Measurements from ENCODE around the gene DFFB. TPM values are rescaled to one million over a fixed set of nuclear protein-coding genes. Genes with fewer than 3 reads are reported as not detected.

Gene DFFB
- total RNA-seq, 1 donor from 2014 or later = 45.4 TPM

- no peak for TF ChIP-seq CTCF (IDR thresholded peaks at IDR 0.05)
- intact Hi-C loops (cut with DNase I) = loop anchor here (5.0 kb wide), 2 partner anchors 105 to 1315 kb away; partner anchors contain the start of genes LRRC47 and PRXL2B
- H3K36me3 ChIP-seq = no peaks in the 10 kb centered on the region
- H3K27me3 ChIP-seq = no peaks in the 10 kb centered on the region
- H3K27ac ChIP-seq = no peak overlapping the region
- H3K4me1 ChIP-seq = peaks cover 3 to 7% of the 10 kb centered on the region in 2 donors
- DNase-seq (ENCODE audit: low spot score in 2 of 2) = no peak
- no peaks in the 10 kb centered on the region for H3K9me3 ChIP-seq
- H3K4me3 ChIP-seq = no peak overlapping the region
These were observed 44.8 kb downstream of the DFFB start for GRCh38 chr1:3902111-3902511.

DNA sequence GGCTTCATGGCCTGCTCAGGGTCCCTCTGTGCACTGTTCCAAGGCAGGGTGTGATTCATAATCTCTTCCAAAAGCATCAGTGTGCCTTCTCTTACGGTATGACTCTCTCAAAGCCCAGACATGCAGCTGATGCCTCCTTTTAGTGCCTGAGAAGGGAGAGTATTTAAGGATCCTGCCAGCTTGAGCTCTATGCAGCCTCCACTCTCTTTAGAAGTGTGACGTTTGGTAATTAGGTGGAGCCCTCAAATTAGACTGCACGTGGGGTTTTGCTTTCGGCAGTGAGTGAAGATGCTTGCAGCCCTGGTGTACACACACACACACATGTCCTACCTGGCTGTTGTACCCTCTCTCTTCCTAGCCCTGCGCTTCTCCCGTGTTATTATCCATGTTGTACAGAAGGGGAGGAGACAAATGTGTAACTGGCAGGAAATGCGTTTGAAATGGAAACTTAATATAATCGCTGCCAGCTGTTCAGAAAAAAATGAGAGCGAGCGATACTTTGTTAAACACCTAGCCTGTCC, 45.4 kb downstream of the DFFB start:
- Histone ChIP-seq H3K4me3 (no peak overlapping the region), H3K4me1 (peaks cover 3 to 7% of the 10 kb centered on the region in 2 donors), H3K36me3 (no peaks in the 10 kb centered on the region), H3K9me3 (no peaks in the 10 kb centered on the region), H3K27me3 (no peaks in the 10 kb centered on the region), H3K27ac (no peak overlapping the region)
- no peak for DNase-seq (ENCODE audit: low spot score in 2 of 2)
- TF ChIP-seq CTCF (IDR thresholded peaks at IDR 0.05) = no peak
- intact Hi-C loops (cut with DNase I) = loop anchor here (5.0 kb wide), 2 partner anchors 105 to 1315 kb away; partner anchors contain the start of genes LRRC47 and PRXL2B

GRCh38 chr1:3903141-3904005, 46.1 kb downstream of the DFFB start:
- Histone ChIP-seq H3K27me3 (no peaks in the 10 kb centered on the region), H3K27ac (no peak overlapping the region), H3K4me3 (no peak overlapping the region), H3K9me3 (no peaks in the 10 kb centered on the region), H3K36me3 (no peaks in the 10 kb centered on the region), H3K4me1 (peaks cover 3 to 7% of the 10 kb centered on the region in 2 donors)
- no peak for TF ChIP-seq CTCF (IDR thresholded peaks at IDR 0.05)
- intact Hi-C loops (cut with DNase I) = loop anchor here (5.0 kb wide), 2 partner anchors 106 to 1316 kb away; partner anchors contain the start of genes LRRC47 and PRXL2B
- no peak for DNase-seq (ENCODE audit: low spot score in 2 of 2)

- H3K36me3 ChIP-seq = no peaks in the 10 kb centered on the region
- no peak overlapping the region for H3K4me3 ChIP-seq
- intact Hi-C loops (cut with DNase I) = loop anchor here (5.0 kb wide), 2 partner anchors 107 to 1317 kb away; partner anchors contain the start of genes LRRC47 and PRXL2B
- DNase-seq (ENCODE audit: low spot score in 2 of 2) = no peak
- H3K27ac ChIP-seq = no peak overlapping the region
- H3K4me1 ChIP-seq = peaks cover 3 to 4% of the 10 kb centered on the region in 2 donors
- H3K9me3 ChIP-seq = no peaks in the 10 kb centered on the region
- TF ChIP-seq CTCF (IDR thresholded peaks at IDR 0.05) = no peak
- no peaks in the 10 kb centered on the region for H3K27me3 ChIP-seq
These were observed 46.9 kb downstream of the DFFB start for GRCh38 chr1:3904006-3904842.

- H3K36me3 ChIP-seq = no peaks in the 10 kb centered on the region
- DNase-seq (ENCODE audit: low spot score in 2 of 2) = no peak
- intact Hi-C loops (cut with DNase I) = loop anchor here (5.0 kb wide), 2 partner anchors 108 to 1318 kb away; partner anchors contain the start of genes LRRC47 and PRXL2B
- no peaks in the 10 kb centered on the region for H3K9me3 ChIP-seq
- no peak for TF ChIP-seq CTCF (IDR thresholded peaks at IDR 0.05)
- no peaks in the 10 kb centered on the region for H3K4me1 ChIP-seq
- no peak overlapping the region for H3K4me3 ChIP-seq
- H3K27ac ChIP-seq = no peak overlapping the region
- H3K27me3 ChIP-seq = no peaks in the 10 kb centered on the region
These were observed 47.5 kb downstream of the DFFB start for GRCh38 chr1:3904843-3905185.
